Activated naive CD4-positive, alpha-beta T cell treated with Interleukin-2 at 50 U/mL for 16 hours (primary cell): ENCODE results near the gene SLC39A1.
"Not testable (repeated sequence)": the region's sequence is repeated elsewhere in the genome, so short reads cannot be mapped to it uniquely, and the experiment has no call there.

Experiments
- DNase-seq: peaks from one replicate; pipeline ENCODE4 v3.0.0-alpha.2; 2020

The SLC39A1 gene

GRCh38 chr1:153963030-153963849, at the start of gene SLC39A1:
Gene SLC39A1, minus strand, starts transcription at chr1:153963537. Its CDS starts 822 bp downstream, at chr1:153962715.
- peak; percentile 94 for DNase-seq

DNA sequence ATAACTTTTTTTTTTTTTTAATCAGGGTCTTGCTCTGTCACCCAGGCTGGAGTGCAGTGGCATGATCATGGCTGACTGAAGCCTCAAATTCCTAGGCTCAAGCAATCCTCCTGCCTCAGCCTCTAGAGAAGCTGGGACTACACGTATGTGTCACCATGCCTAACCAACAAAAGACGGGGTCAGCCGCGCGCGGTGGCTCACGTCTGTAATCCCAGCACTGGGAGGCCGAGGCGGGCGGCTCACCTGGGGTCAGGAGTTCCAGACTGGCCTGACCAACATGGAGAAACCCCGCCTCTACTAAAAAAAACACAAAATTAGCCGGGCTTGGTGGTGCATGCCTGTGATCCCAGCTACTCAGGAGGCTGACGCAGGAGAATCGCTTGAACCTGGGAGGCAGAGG, 49.2 kb upstream of the SLC39A1 start:
- DNase-seq = not testable (repeated sequence)

- no peak for DNase-seq
Observed at GRCh38 chr1:154012129-154012528, 48.8 kb upstream of the SLC39A1 start.

GRCh38 chr1:154006136-154006535, 42.8 kb upstream of the SLC39A1 start:
- no peak for DNase-seq

- no peak for DNase-seq
Observed at GRCh38 chr1:154000420-154000819, 37.1 kb upstream of the SLC39A1 start.

DNA sequence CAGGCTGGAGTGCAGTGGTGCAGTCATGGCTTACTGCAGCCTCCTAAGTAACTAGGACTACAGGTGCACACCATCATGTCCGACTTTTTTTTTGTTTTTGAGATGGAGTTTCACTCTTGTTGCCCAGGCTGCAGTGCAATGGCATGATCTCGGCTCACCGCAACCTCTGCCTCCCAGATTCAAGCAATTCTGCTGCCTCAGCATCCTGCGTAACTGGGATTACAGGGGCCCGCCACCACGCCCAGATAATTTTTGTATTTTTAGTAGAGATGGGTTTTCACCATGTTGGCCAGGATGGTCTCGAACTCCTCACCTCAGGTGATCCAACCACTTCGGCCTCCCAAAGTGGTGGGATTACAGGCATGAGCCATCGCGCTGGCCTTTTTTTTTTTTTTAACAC, 33.5 kb upstream of the SLC39A1 start:
- not testable (repeated sequence) for DNase-seq

- no peak for DNase-seq
Observed at GRCh38 chr1:153995640-153996039, 32.3 kb upstream of the SLC39A1 start.

- no peak for DNase-seq
Observed at GRCh38 chr1:153995202-153995601, 31.9 kb upstream of the SLC39A1 start.

DNA sequence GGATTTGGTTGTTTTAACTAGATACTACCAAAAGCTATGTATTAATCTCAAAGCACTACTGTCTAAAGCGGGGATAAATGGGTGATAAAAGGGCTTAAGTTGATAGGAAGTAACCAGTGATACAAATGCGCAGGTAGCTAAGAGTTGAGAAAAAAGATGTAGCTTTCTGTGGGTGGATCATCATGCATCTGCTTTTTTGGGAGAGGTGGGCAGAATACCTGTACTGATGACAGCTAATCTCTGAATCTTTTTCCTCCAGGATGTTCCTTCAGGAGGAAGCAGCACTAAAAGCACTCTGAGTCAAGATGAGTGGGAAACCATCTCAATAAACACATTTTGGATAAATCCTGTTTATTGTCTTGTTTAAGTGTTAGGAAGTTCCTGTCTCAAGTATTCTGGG, 28.5 kb upstream of the SLC39A1 start:
- DNase-seq = no peak

- DNase-seq = no peak
Observed at GRCh38 chr1:153991151-153991630, 27.9 kb upstream of the SLC39A1 start.

DNA sequence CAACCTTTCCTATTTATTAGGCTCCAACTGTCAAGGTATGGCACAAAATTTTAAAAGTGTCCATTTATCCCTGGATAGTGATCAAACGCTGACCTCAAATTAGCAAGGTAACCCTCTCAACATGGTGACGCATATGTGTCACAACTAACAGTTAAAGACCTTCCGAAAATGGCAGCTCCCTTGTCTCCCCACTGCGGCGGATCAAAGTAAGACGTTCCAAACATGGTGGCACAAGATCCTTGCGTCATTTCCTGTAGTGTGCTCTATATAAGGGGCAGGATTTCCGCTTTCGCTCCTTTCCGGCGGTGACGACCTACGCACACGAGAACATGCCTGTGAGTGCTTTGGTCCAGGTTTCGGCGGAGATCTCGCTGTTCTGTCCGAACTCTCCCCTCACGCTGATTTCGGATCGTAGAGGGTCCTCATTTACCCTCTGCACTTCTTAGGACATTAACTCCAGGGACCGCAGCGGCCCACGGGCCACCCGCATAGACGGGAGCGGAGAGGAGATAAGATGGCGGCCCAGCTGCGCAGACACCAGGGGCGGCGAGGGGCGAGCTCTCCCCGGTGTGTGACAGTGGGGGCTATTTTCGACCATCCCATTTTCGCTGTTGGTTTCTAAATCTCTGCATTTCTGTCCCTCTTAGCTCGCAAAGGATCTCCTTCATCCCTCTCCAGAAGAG, 27.3 kb upstream of the SLC39A1 start, which contains the start of gene RPS27:
Gene RPS27, plus strand, starts transcription at position 295 of the 683 bp plus-strand sequence. Its CDS starts 35 bp downstream, at position 330.
- peak; percentile 87 for DNase-seq

DNA sequence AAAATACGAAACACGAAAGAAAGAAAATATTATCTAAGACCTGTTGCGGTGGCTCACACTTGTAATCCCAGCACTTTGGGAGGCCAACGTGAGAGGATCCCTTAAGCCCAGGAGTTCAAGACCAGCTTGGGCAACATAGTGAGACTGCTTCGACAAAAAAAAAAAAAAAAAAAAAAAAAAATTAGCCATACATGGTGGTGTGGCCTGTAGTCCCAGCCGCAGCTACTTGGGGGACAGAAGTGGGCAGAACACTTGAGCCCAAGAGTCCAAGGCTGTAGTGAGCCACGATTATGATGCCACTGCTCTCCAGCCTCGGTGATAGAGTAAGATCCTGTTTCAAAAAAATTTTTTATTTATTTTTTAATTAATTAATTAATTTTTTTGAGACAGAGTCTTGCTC, 24.3 kb upstream of the SLC39A1 start:
- DNase-seq = no peak

- no peak for DNase-seq
Observed at GRCh38 chr1:153985941-153986761, 22.8 kb upstream of the SLC39A1 start, which contains the start of gene RAB13. Gene RAB13, minus strand, starts transcription at chr1:153986339. Its CDS starts 103 bp downstream, at chr1:153986236.

DNA sequence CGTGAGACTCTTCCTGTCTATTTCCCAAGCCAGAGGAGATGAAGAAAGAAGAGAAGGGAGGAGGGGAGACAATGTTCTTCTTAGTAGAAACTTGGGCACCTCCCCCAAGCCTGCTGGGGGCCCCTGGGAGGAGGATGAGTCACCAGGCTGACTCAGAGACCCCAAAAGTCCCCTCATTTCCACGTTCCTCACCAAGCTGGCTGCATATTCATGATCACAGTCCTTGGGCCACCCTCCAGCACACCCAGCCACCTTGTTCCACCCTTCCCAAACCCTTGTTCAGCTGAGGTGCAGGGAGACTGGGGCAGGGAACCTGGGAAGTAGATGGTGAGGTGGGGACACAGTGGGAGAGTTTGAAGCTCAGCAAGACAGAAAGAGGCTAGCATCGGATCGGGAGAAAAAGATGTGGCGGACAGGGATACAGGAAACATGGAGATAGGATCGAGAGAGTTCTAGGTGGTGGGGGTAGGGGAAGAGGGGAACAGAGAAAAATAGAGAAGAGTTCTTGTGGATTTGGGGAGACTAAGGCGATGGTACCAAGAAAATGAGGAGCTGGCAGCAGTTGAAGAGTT, 22.1 kb upstream of the SLC39A1 start:
- DNase-seq = peak; percentile 39

DNA sequence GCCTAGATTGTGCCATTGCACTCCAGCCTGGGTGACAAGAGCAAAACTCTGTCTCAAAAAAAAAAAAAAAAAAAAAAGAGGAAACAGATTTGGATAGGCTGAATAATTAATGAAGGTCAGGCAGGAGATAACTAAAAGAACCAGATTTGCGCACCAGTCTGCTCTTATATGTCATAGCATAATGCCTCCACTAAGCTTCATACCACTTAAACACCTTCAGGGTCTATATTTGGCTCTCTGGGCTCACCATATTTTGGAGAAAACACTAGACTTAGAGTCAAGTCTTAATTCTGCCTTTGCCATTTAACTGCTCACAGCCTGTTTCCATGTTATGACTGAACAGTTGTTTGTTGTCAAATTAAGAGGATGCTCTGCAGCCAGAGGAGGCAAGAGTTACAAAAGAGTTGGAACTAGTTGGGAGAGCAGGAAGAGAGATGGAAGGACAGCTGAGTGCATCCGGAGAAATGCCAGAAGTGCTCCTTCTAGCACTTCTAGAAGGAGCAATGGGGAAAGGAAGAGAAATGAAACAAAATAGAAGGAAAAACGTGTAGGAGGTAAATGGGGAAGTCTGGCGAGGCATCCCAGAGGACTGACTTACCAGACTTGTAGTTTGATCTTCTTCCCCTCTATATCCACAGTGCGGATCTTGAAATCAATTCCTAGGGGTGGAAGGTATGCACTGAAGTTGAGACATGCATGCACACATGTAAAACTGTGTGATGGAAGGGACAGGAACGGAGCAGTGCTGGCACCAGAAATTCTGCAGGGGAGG, 21.0 kb upstream of the SLC39A1 start:
- no peak for DNase-seq

DNA sequence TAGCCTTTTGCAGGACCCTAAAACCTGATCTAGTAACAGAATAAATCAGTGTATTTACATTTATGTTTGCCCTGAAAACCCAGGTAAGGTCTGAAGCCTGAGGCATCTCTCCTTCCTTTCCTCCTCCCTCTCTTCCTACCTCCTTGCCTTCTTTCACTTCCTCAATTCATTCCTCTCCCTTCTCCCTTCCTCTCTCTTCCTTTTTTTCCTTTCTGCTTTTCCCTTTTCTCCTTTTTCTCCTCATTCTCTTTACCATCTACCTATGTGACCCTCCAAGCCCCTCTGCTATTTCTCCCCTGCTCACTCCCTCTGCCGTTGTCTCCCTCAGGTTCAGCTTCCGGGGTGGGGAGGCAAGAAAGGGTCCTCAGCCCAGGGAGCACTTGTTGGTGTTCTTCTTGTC, 18.4 kb upstream of the SLC39A1 start:
- not testable (repeated sequence) for DNase-seq

DNA sequence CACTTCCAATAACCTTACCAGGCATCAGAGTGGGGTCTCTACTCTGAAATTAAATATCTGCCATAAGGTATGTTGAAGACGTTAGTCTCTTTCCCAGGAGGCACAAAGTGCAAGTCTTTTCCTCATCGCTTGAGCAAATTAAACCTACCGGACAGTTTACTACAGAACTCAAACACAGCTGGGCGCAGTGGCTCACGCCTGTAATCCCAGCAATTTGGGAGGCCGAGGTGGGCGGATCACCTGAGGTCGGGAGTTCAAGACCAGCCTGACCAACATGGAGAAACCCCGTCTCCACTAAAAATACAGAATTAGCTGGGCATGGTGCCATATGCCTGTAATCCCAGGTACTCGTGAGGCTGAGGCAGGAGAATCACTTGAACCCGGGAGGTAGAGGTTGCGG, 15.8 kb upstream of the SLC39A1 start:
- not testable (repeated sequence) for DNase-seq

GRCh38 chr1:153978274-153978909, 15.1 kb upstream of the SLC39A1 start:
- DNase-seq = no peak

- peak; percentile 86 for DNase-seq
Observed at GRCh38 chr1:153977250-153978240, 14.2 kb upstream of the SLC39A1 start, which contains the start of gene JTB. Gene JTB, minus strand, starts transcription at chr1:153977674. Its CDS starts 422 bp downstream, at chr1:153977252.

GRCh38 chr1:153976819-153977249, 13.5 kb upstream of the SLC39A1 start:
- no peak for DNase-seq
